Measurements from ENCODE around the gene MARCHF10. TPM values are rescaled to one million over a fixed set of nuclear protein-coding genes. Genes with fewer than 3 reads are reported as not detected.

The MARCHF10 gene
- total RNA-seq, 2 experiments from 2014 or later, result not detected

DNA sequence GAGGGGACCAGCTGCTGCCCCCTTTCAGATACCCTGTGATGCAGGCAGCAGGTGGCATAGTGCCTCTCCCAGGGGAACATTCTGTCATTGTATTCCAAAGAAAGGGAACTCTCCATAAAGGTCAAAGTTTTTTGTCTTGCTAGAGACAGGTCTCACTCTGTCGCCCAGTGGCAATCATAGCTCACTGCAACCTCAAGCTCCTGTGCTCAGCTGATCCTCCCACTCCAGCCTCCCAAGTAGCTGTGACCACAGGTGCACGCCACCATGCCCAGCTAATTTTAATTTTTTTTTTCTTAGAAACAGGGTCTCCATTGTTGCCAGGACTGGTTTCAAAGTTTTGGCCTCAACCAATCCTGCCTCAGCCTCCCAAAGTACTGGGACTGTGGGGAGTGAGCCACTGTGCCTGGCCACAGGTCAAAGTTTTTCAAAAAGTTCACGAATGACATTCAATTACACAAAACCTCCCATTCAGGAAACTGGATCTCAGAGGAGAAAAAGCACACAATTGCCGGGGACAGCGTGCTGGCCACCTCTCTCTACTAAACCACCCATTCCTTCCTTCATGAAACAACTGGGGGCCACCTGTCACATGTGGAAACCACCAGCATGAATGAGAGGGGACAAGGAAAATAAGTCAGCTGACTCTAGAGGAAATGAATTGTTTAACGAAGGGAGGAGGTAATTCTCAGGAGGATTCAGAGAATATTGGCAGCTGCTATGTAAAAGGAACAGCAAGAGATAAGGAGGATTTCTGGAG lies 80.0 kb downstream of the MARCHF10 start:
- Mint-ChIP-seq H3K27ac (no peak overlapping the region), H3K4me3 (no peak overlapping the region), H3K9me3 (peaks cover 3% of the 10 kb centered on the region), H3K4me1 (peaks cover 23% of the 10 kb centered on the region), H3K36me3 (peaks cover 12% of the 10 kb centered on the region), H3K27me3 (peaks cover 37% of the 10 kb centered on the region)
- DNase-seq, result no peak

GRCh38 chr17:62725791-62726249 lies 82.3 kb downstream of the MARCHF10 start:
- DNase-seq, result no peak
- Mint-ChIP-seq H3K27ac (no peak overlapping the region), H3K9me3 (peaks cover 3% of the 10 kb centered on the region), H3K4me1 (peaks cover 26% of the 10 kb centered on the region), H3K27me3 (peaks cover 50% of the 10 kb centered on the region), H3K36me3 (peaks cover 12% of the 10 kb centered on the region), H3K4me3 (no peak overlapping the region)

DNA sequence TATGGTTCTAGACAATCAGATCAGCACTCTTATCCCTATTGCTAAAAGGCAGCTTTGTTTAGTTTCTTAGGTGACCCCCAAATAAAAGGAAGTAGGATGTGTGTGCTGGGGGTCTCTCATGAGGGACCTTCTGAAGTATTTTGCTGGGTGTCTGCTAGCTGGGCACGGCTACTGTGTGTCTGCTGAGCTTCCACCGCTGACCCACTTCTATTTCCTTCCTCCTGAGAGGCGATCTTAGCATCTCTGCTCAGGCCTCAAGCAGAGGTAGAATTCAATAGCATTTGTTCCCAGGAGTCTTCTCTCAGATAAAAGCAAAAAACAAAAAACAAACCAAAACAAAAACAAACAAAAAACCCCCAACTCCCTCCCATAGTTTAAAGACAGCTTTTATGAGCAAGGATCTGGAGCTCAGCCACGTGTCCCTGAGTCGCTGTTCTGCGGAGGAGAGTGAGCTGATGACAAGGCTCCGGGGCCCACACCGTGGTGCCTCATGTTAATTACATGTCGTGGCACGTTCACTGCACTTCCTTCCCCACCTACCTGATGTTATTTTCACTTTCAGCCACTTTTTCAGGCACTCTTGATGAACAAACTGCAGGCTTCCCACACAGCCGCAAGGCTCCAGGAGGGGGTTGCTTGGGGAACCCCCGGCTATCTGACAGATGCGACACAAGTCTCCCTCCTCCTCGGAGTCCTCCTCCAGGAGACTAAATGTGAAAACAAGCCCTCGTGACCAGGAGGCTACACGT lies 83.5 kb downstream of the MARCHF10 start:
- peaks cover 56% of the 10 kb centered on the region for H3K27me3 Mint-ChIP-seq
- H3K27ac Mint-ChIP-seq, result peak overlapping the region; percentile 44
- peaks cover 16% of the 10 kb centered on the region for H3K36me3 Mint-ChIP-seq
- peaks cover 6% of the 10 kb centered on the region for H3K9me3 Mint-ChIP-seq
- DNase-seq, result peak; percentile 82
- H3K4me3 Mint-ChIP-seq, result peak overlapping the region; percentile 37
- peaks cover 26% of the 10 kb centered on the region for H3K4me1 Mint-ChIP-seq

- DNase-seq, result no peak
- no peak overlapping the region for H3K4me3 Mint-ChIP-seq
- H3K9me3 Mint-ChIP-seq, result peaks cover 9% of the 10 kb centered on the region
- H3K27ac Mint-ChIP-seq, result no peak overlapping the region
- peaks cover 29% of the 10 kb centered on the region for H3K4me1 Mint-ChIP-seq
- H3K36me3 Mint-ChIP-seq, result peaks cover 19% of the 10 kb centered on the region
- H3K27me3 Mint-ChIP-seq, result peaks cover 58% of the 10 kb centered on the region
Measured at GRCh38 chr17:62723842-62724241, 84.3 kb downstream of the MARCHF10 start.

DNA sequence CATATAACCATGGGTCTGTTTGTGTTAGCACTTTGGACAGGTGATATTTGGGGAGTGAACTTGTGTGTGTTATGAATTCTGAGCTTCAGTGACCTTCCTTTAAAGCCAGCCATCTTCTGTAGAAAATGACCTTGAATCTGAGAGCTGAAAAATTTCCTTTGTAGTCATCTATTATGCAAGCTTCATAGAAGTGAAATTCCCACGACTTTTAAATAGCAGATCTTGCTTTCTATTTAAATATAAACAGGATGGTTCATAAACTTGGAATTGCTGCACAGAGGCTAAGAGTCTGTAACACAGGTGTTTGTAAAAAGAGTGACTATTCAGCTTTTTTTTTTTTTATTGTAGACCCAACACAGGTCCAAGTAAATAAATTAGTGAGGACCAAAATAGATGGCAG lies 85.5 kb downstream of the MARCHF10 start:
- H3K36me3 Mint-ChIP-seq, result peaks cover 17% of the 10 kb centered on the region
- peaks cover 9% of the 10 kb centered on the region for H3K9me3 Mint-ChIP-seq
- peaks cover 36% of the 10 kb centered on the region for H3K4me1 Mint-ChIP-seq
- no peak overlapping the region for H3K4me3 Mint-ChIP-seq
- DNase-seq, result no peak
- no peak overlapping the region for H3K27ac Mint-ChIP-seq
- H3K27me3 Mint-ChIP-seq, result peaks cover 47% of the 10 kb centered on the region

GRCh38 chr17:62720126-62720850 lies 87.8 kb downstream of the MARCHF10 start:
- no peak for DNase-seq
- Mint-ChIP-seq H3K27ac (no peak overlapping the region), H3K4me1 (peaks cover 32% of the 10 kb centered on the region), H3K9me3 (peaks cover 9% of the 10 kb centered on the region), H3K4me3 (no peak overlapping the region), H3K36me3 (peaks cover 9% of the 10 kb centered on the region), H3K27me3 (peaks cover 33% of the 10 kb centered on the region)

DNA sequence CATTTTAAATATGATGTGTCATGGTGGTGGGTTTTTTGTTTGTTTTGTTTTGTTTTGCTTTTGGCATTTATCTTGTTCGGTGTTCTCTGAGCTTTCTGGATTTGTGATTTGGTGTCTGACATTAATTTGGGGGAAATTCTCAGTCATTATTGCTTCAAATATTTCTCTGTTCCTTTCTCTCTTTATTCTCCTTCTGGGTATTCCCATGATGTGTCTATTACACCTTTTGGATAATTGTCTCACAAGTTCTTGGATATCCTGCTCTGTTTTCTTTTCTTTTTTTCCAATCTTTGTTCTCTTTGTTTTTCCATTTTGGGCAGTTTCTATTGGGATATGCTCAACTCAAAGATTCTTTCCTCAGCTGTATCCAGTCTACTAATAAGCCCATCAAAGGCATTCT lies 88.5 kb downstream of the MARCHF10 start:
- peaks cover 25% of the 10 kb centered on the region for H3K4me1 Mint-ChIP-seq
- H3K27ac Mint-ChIP-seq, result no peak overlapping the region
- H3K9me3 Mint-ChIP-seq, result peaks cover 6% of the 10 kb centered on the region
- H3K36me3 Mint-ChIP-seq, result peaks cover 7% of the 10 kb centered on the region
- no peak for DNase-seq
- H3K4me3 Mint-ChIP-seq, result no peak overlapping the region
- peaks cover 30% of the 10 kb centered on the region for H3K27me3 Mint-ChIP-seq

DNA sequence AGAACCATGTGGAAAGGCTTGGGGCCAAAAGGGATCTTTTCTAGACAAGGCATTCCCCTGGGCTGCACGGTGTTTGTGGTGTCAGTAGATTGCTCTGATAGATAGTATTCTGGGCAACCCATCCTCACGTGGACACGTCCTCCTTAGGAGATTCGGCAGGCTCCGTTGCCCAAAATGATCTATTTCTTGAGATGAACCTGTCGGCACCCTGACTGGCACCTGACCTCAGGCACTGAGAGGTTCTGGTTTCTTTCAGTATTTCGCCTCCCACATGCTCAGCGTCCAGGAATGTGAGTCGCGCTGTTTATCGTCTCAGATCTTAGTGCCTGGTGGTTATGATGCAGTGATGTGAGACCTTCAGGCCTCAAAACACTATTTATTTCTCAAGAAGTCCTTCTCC lies 89.7 kb downstream of the MARCHF10 start:
- Mint-ChIP-seq H3K4me1 (peaks cover 16% of the 10 kb centered on the region), H3K4me3 (no peak overlapping the region), H3K9me3 (peaks cover 6% of the 10 kb centered on the region), H3K27ac (no peak overlapping the region), H3K27me3 (peaks cover 25% of the 10 kb centered on the region), H3K36me3 (peaks cover 7% of the 10 kb centered on the region)
- no peak for DNase-seq

GRCh38 chr17:62717889-62718288 lies 90.2 kb downstream of the MARCHF10 start:
- no peak for DNase-seq
- peaks cover 16% of the 10 kb centered on the region for H3K4me1 Mint-ChIP-seq

DNA sequence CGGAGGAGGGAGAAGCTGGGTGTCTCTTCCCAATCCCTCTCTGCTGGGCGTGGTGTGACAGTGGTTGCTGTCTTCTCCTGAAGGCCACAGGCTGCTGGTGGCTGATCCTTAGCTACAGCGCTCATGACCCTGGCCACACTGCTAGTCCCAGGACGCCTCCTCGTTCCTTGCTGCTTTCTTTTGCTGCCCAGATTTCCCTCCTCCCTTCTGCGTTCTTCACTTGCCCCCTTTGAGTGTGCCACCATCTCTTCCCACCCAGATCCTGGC lies 90.6 kb downstream of the MARCHF10 start:
- Mint-ChIP-seq H3K9me3 (peaks cover 6% of the 10 kb centered on the region), H3K4me1 (peaks cover 14% of the 10 kb centered on the region), H3K27me3 (peaks cover 21% of the 10 kb centered on the region), H3K36me3 (peaks cover 7% of the 10 kb centered on the region), H3K27ac (no peak overlapping the region), H3K4me3 (no peak overlapping the region)
- no peak for DNase-seq

More at GRCh38 chr17:62717889-62718288, 90.2 kb downstream of the MARCHF10 start:
- Mint-ChIP-seq H3K9me3 (peaks cover 6% of the 10 kb centered on the region), H3K36me3 (peaks cover 7% of the 10 kb centered on the region), H3K4me3 (no peak overlapping the region), H3K27me3 (peaks cover 25% of the 10 kb centered on the region), H3K27ac (no peak overlapping the region)

DNA sequence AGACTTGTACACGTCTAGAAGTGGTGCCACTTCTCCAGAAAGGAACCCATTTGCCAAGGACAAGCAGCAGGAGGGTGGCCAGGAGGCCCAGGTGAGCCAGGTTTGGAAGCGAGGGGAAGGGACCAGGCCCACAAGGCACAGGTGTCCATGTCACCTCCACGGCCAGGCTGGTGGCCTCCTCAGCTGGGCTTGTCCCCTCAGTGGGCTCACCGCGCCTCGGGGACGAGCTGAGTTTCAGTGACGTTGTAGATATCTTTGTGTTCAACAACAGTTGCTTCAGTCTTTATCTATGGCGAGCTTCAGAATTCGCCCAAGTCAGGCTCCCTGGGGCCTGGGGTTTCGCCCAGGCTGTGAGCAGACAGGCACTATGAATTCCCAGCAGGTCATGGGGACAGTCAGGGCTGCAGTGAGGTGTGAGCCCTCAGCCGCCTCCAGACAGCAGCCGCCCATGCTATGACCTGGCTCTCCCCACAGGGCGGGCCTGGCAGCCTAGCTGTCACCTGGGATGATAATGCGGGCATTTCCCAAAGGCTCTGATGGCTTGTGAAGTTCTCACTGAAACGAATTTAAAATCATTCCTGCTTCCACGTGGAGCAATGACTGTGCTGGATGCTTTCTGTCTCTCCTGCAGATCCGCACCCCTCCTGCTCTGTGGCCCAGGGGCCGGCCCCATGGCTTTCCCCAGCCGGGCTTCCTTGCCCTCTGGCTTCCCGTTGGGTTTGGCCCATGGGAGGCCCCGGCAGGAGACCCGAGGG lies 91.1 kb downstream of the MARCHF10 start:
- H3K27ac Mint-ChIP-seq, result no peak overlapping the region

DNA sequence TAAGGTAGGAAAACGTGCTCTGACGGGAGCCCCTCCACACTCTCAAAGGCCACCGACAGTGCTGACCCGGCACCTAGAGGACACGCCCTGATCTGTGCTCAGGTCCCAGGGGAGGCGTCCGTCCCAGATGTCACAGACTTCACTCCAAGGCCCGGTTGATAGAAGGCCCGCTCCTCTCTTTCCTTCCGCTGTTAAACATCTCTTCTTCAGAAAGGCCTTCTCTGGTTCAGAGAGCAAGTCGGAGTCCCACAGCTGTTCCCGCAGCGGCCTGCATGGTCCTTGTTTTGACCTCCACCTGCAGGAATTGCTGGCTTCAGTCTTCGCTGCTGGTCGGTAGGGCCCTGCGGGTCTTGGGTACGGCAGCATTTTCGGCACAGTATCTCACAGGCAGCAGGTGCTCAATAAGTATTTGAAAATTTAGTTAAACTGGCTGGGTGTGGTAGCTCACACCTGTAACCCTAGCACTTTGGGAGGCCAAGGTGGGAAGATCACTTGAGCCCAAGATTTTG lies 92.2 kb downstream of the MARCHF10 start:
- H3K9me3 Mint-ChIP-seq, result peaks cover 6% of the 10 kb centered on the region
- peaks cover 13% of the 10 kb centered on the region for H3K4me1 Mint-ChIP-seq
- peaks cover 7% of the 10 kb centered on the region for H3K36me3 Mint-ChIP-seq
- no peak overlapping the region for H3K4me3 Mint-ChIP-seq
- H3K27me3 Mint-ChIP-seq, result peaks cover 12% of the 10 kb centered on the region
- no peak overlapping the region for H3K27ac Mint-ChIP-seq
- no peak for DNase-seq

More for the DNA sequence above, 91.1 kb downstream of the MARCHF10 start:
- Mint-ChIP-seq H3K36me3 (peaks cover 7% of the 10 kb centered on the region), H3K27me3 (peaks cover 16% of the 10 kb centered on the region), H3K4me1 (peaks cover 13% of the 10 kb centered on the region), H3K4me3 (no peak overlapping the region), H3K9me3 (peaks cover 6% of the 10 kb centered on the region)
- DNase-seq, result no peak

- Mint-ChIP-seq H3K4me1 (peaks cover 10% of the 10 kb centered on the region), H3K36me3 (no peaks in the 10 kb centered on the region), H3K4me3 (no peak overlapping the region), H3K27me3 (peaks cover 4% of the 10 kb centered on the region), H3K27ac (no peak overlapping the region), H3K9me3 (no peaks in the 10 kb centered on the region)
- DNase-seq, result no peak
Measured at GRCh38 chr17:62714016-62714777, 93.9 kb downstream of the MARCHF10 start.
